HepG2 (cell line): ENCODE measurements around the gene CCDC126. TPM values are rescaled to one million over a fixed set of nuclear protein-coding genes. Genes with fewer than 3 reads are reported as not detected.

Experiments
- ARNT ChIP-seq: fragments of 450-650 bp; IDR thresholded peaks from 2 replicates; pipeline ENCODE4 v1.6.1; 2017
- ARNTL ChIP-seq: sonication (generic); formaldehyde crosslinking; IDR thresholded peaks from 2 replicates; pipeline ENCODE4 v1.4.0; 2020; ENCODE audit warnings: mild to moderate bottlenecking, missing genetic modification reagents
- CEBPB ChIP-seq: IDR thresholded peaks from 2 replicates; pipeline ENCODE4 v1.6.1; 2011; ENCODE audit warnings: low read depth, low read length, improper control_type of control experiment, borderline replicate concordance
- EEA1 ChIP-seq: sonication (generic); formaldehyde crosslinking; IDR thresholded peaks from 2 replicates; pipeline ENCODE4 v1.5.1; 2020; ENCODE audit warnings: mild to moderate bottlenecking, missing genetic modification reagents, borderline replicate concordance
- HMG20A ChIP-seq: IDR thresholded peaks from 2 replicates; pipeline ENCODE4 v1.6.1; 2016; ENCODE audit warnings: borderline replicate concordance
- MYNN ChIP-seq: sonication (generic); formaldehyde crosslinking; IDR thresholded peaks from 2 replicates; pipeline ENCODE4 v1.4.0; 2020; ENCODE audit warnings: mild to moderate bottlenecking, low read depth, missing genetic modification reagents
- NPAS2 ChIP-seq: sonication (generic); formaldehyde crosslinking; IDR thresholded peaks from 2 replicates; pipeline ENCODE4 v1.8.0; 2022; ENCODE audit warnings: mild to moderate bottlenecking, missing genetic modification reagents, borderline replicate concordance
- PRMT3 ChIP-seq: sonication (generic); formaldehyde crosslinking; IDR thresholded peaks from 2 replicates; pipeline ENCODE4 v1.8.1; 2022; ENCODE audit warnings: low read depth, mild to moderate bottlenecking, moderate library complexity, missing genetic modification reagents, borderline replicate concordance
- SNRNP70 ChIP-seq: fragments of 200-400 bp; formaldehyde crosslinking; IDR thresholded peaks from 2 replicates; pipeline ENCODE4 v1.6.1; 2017; ENCODE audit warnings: mild to moderate bottlenecking, low read depth, low read length, moderate library complexity
- TBP ChIP-seq: sonication (generic); formaldehyde crosslinking; IDR thresholded peaks from 2 replicates; pipeline ENCODE4 v1.5.0; 2020; ENCODE audit warnings: missing genetic modification reagents
- ZC3H13 ChIP-seq: sonication (generic); formaldehyde crosslinking; IDR thresholded peaks from 2 replicates; pipeline ENCODE4 v1.8.1; 2023; ENCODE audit warnings: mild to moderate bottlenecking, missing genetic modification reagents, moderate library complexity
- ZNF101 ChIP-seq: sonication (generic); formaldehyde crosslinking; IDR thresholded peaks from 2 replicates; pipeline ENCODE4 v1.4.0; 2020; ENCODE audit warnings: mild to moderate bottlenecking, low read depth, missing genetic modification reagents, borderline replicate concordance
- ZNF274 ChIP-seq: sonication (generic); formaldehyde crosslinking; IDR thresholded peaks from 2 replicates; pipeline ENCODE4 v1.5.1; 2020; ENCODE audit warnings: mild to moderate bottlenecking, missing genetic modification reagents
- ZNF629 ChIP-seq: sonication (generic); formaldehyde crosslinking; conservative IDR thresholded peaks from 2 replicates; pipeline ENCODE4 v1.5.0; 2020; ENCODE audit warnings: missing genetic modification reagents
- ZNF839 ChIP-seq: sonication (generic); formaldehyde crosslinking; IDR thresholded peaks from 2 replicates; pipeline ENCODE4 v1.4.0; 2020; ENCODE audit warnings: missing genetic modification reagents, mild to moderate bottlenecking, borderline replicate concordance
- polyA plus RNA-seq, 8 experiments: library from polyadenylated mRNA; depleted of rRNA in 3 of 8; stranded (reverse) in 7 of 8; unstranded in 1 of 8; fragments of >200 nt; fragmentation: Illumina TruSeq in 4 of 8; extraction: Trizol in 4 of 8; gene quantifications; 2 replicates each; pipeline versions ENCODE4 v1.2.1 to v1.2.3, GENCODE V29; 2011 to 2016; ENCODE audit warnings: low read depth in 4 of 8, missing spikeins in 1 of 8, mixed read lengths in 1 of 8; ENCODE audit not compliant: insufficient read depth in 1 of 8
- total RNA-seq, 5 experiments: library from RNA; depleted of rRNA; stranded (reverse); fragments of >200 nt; fragmentation: Illumina TruSeq; extraction: Trizol; gene quantifications; 2 replicates each; pipeline ENCODE4 v1.2.3, GENCODE V29; 2016; ENCODE audit warnings: low read depth in 1 of 5
- TF ChIP-seq, protein P1 (sequence below): sonication (generic); formaldehyde crosslinking; IDR thresholded peaks from 2 replicates; pipeline ENCODE4 v1.4.0; 2020; ENCODE audit warnings: missing genetic modification reagents, mild to moderate bottlenecking, borderline replicate concordance
- TF ChIP-seq, protein P2 (sequence below): sonication (generic); formaldehyde crosslinking; IDR thresholded peaks from 2 replicates; pipeline ENCODE4 v1.4.0; 2020; ENCODE audit warnings: missing genetic modification reagents
- TF ChIP-seq, protein P3 (sequence below): sonication (generic); formaldehyde crosslinking; IDR thresholded peaks from 2 replicates; pipeline ENCODE4 v1.8.1; 2023; ENCODE audit warnings: missing genetic modification reagents, mild to moderate bottlenecking, borderline replicate concordance
- TF ChIP-seq, protein P4 (sequence below): sonication (generic); formaldehyde crosslinking; IDR thresholded peaks from 2 replicates; pipeline ENCODE4 v1.5.1; 2020; ENCODE audit warnings: mild to moderate bottlenecking, missing genetic modification reagents, borderline replicate concordance

The CCDC126 gene
- total and polyA plus RNA-seq, 2 of the 13 experiments (the other 11 are each of a cell fraction or from before 2014, with no cell fraction given): 3.5 to 9.3 TPM

DNA sequence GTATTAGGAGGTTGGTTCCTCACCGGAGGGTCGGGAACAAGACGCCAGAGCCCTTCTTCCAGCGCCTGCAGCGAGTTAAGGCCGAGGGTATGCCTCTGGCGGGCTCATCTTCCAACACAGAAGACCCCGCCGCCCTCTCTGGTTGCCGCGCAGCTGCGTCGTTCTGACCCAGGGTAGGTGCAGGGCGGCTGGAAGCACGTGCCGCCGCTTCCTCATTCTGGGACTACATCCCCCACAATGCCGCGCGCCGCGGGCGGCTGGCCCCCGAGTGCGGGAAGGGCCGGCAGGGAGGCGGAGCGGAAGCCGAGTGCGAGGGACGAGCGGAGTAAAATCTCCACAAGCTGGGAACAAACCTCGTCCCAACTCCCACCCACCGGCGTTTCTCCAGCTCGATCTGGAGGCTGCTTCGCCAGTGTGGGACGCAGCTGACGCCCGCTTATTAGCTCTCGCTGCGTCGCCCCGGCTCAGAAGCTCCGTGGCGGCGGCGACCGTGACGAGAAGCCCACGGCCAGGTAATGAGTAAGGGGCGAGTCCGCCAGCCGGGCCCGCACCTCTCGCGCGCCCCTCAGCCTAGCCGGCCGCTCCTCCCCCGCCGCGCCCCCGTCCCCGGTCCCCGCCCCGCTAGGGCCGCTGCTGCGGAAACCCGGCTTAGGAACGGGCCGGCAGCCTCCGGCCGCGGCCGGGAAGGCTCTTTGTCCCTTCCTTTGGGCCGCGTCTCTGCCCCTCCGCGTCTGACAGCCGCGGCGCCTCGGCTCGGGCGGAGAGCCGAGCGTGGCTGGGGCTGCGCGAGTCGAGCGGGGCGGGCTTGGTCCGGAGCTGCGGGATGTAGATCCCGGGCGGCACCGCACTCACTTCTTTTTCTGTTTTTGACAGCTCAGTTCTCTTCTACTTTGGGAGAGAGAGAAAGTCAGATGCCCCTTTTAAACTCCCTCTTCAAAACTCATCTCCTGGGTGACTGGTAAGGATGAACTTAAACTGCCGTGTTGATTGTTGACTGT, at the start of gene CCDC126 (continued):
- TF ChIP-seq CEBPB (no peak), ZNF839 (no peak), MYNN (no peak), ZNF274 (CRISPR knock-in tag) (peak; percentile 44; the same call in 1 of the 2 replicates), PRMT3 (CRISPR knock-in tag) (no peak), ARNTL (CRISPR knock-in tag) (peak; percentile 65; the same call in 1 of the 2 replicates), ARNT (no peak), NPAS2 (CRISPR knock-in tag) (no peak), TBP (CRISPR knock-in tag) (no peak), ZNF101 (CRISPR knock-in tag) (no peak), SNRNP70 (no peak), ZC3H13 (no peak), ZNF629 (no peak), HMG20A (no peak), EEA1 (no peak)
- TF ChIP-seq, protein P1, sequence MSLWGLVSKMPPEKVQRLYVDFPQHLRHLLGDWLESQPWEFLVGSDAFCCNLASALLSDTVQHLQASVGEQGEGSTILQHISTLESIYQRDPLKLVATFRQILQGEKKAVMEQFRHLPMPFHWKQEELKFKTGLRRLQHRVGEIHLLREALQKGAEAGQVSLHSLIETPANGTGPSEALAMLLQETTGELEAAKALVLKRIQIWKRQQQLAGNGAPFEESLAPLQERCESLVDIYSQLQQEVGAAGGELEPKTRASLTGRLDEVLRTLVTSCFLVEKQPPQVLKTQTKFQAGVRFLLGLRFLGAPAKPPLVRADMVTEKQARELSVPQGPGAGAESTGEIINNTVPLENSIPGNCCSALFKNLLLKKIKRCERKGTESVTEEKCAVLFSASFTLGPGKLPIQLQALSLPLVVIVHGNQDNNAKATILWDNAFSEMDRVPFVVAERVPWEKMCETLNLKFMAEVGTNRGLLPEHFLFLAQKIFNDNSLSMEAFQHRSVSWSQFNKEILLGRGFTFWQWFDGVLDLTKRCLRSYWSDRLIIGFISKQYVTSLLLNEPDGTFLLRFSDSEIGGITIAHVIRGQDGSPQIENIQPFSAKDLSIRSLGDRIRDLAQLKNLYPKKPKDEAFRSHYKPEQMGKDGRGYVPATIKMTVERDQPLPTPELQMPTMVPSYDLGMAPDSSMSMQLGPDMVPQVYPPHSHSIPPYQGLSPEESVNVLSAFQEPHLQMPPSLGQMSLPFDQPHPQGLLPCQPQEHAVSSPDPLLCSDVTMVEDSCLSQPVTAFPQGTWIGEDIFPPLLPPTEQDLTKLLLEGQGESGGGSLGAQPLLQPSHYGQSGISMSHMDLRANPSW (CRISPR knock-in tag): no peak
- TF ChIP-seq, protein P2, sequence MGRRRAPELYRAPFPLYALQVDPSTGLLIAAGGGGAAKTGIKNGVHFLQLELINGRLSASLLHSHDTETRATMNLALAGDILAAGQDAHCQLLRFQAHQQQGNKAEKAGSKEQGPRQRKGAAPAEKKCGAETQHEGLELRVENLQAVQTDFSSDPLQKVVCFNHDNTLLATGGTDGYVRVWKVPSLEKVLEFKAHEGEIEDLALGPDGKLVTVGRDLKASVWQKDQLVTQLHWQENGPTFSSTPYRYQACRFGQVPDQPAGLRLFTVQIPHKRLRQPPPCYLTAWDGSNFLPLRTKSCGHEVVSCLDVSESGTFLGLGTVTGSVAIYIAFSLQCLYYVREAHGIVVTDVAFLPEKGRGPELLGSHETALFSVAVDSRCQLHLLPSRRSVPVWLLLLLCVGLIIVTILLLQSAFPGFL: no peak
- TF ChIP-seq, protein P3, sequence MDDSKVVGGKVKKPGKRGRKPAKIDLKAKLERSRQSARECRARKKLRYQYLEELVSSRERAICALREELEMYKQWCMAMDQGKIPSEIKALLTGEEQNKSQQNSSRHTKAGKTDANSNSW (CRISPR knock-in tag): 0 out of 2 replicates have a peak, but pooled peaks have one; percentile 32
- TF ChIP-seq, protein P4, sequence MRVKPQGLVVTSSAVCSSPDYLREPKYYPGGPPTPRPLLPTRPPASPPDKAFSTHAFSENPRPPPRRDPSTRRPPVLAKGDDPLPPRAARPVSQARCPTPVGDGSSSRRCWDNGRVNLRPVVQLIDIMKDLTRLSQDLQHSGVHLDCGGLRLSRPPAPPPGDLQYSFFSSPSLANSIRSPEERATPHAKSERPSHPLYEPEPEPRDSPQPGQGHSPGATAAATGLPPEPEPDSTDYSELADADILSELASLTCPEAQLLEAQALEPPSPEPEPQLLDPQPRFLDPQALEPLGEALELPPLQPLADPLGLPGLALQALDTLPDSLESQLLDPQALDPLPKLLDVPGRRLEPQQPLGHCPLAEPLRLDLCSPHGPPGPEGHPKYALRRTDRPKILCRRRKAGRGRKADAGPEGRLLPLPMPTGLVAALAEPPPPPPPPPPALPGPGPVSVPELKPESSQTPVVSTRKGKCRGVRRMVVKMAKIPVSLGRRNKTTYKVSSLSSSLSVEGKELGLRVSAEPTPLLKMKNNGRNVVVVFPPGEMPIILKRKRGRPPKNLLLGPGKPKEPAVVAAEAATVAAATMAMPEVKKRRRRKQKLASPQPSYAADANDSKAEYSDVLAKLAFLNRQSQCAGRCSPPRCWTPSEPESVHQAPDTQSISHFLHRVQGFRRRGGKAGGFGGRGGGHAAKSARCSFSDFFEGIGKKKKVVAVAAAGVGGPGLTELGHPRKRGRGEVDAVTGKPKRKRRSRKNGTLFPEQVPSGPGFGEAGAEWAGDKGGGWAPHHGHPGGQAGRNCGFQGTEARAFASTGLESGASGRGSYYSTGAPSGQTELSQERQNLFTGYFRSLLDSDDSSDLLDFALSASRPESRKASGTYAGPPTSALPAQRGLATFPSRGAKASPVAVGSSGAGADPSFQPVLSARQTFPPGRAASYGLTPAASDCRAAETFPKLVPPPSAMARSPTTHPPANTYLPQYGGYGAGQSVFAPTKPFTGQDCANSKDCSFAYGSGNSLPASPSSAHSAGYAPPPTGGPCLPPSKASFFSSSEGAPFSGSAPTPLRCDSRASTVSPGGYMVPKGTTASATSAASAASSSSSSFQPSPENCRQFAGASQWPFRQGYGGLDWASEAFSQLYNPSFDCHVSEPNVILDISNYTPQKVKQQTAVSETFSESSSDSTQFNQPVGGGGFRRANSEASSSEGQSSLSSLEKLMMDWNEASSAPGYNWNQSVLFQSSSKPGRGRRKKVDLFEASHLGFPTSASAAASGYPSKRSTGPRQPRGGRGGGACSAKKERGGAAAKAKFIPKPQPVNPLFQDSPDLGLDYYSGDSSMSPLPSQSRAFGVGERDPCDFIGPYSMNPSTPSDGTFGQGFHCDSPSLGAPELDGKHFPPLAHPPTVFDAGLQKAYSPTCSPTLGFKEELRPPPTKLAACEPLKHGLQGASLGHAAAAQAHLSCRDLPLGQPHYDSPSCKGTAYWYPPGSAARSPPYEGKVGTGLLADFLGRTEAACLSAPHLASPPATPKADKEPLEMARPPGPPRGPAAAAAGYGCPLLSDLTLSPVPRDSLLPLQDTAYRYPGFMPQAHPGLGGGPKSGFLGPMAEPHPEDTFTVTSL: no peak
